ENCODE results near the gene ZNF480.

- TF ChIP-seq POLR2A (IDR thresholded peaks at IDR 0.05; ENCODE audit: borderline replicate concordance, extremely low read depth, insufficient read depth, insufficient read length) (no peak), CTCF (IDR thresholded peaks at IDR 0.05 in 2 of 3, conservative IDR thresholded peaks at IDR 0.05 in 1 of 3; ENCODE audit: borderline replicate concordance in 1 of 3, insufficient read depth in 1 of 3, low read depth in 2 of 3, low read length in 2 of 3) (no peak), ELF1 (IDR thresholded peaks at IDR 0.05; ENCODE audit: borderline replicate concordance, low read depth) (no peak), RAD21 (IDR thresholded peaks at IDR 0.05; ENCODE audit: low read depth) (no peak), EZH2 (IDR thresholded peaks at IDR 0.05) (no peak), POLR2AphosphoS5 (IDR thresholded peaks at IDR 0.05; ENCODE audit: low read depth, low read length) (no peak), MAX (IDR thresholded peaks at IDR 0.05) (no peak), CEBPB (IDR thresholded peaks at IDR 0.05; ENCODE audit: low read depth) (no peak), EZH2phosphoT487 (IDR thresholded peaks at IDR 0.05; ENCODE audit: borderline replicate concordance) (no peak), YY1 (IDR thresholded peaks at IDR 0.05; ENCODE audit: extremely low read depth, insufficient replicate concordance, low read depth, low read length) (no peak), ATF3 (IDR thresholded peaks at IDR 0.05) (no peak), SP1 (IDR thresholded peaks at IDR 0.05; ENCODE audit: low read depth) (no peak)
These were observed 26.6 kb upstream of the ZNF480 start for GRCh38 chr19:52270266-52270885.

Measured in HCT116 (cell line).